ENCODE results near the gene ANKRD26. TPM values are rescaled to one million over a fixed set of nuclear protein-coding genes. Genes with fewer than 3 reads are reported as not detected.

ANKRD26 gene
- total and polyA plus RNA-seq, 2 donors (not counting 3 experiments of a cell fraction or from before 2014, with no cell fraction given) = 1.0 to 9.5 TPM

- no peaks in the 10 kb centered on the region for H3K79me2 ChIP-seq (ENCODE audit: control insufficient read depth, insufficient read depth, low read length)
- no peaks in the 10 kb centered on the region for H3K9me3 ChIP-seq (replicated peaks; ENCODE audit: control insufficient read depth, insufficient read depth, low read length)
- CTCF ChIA-PET = interaction anchor here (1.0 kb wide), 1 partner anchor 13 kb away, joined by 3 read pairs; no protein-coding TSS in a partner anchor
- dilution Hi-C loops (cut with MboI; ENCODE audit: extremely low pct_ligation_motif_present, low sequenced_read_pairs) (no loop called here), intact Hi-C loops (cut with micrococcal nuclease) (loop anchor here (1.0 to 2.0 kb wide), 2 partner anchors 18 to 42 kb away; no protein-coding TSS in a partner anchor)
- DNase-seq (ENCODE audit: low read depth, low spot score) (peak; percentile 73), FAIRE-seq (peak; percentile 35)
- H3K27me3 ChIP-seq (ENCODE audit: control insufficient read depth in 2 of 2, insufficient read depth in 2 of 2, low read length in 2 of 2) = no peaks in the 10 kb centered on the region
- peaks cover 0 to 12% of the 10 kb centered on the region in 2 experiments for H3K36me3 ChIP-seq (ENCODE audit: control insufficient read depth in 2 of 2, extremely low read depth in 1 of 2, insufficient read depth in 2 of 2, low read length in 2 of 2)
- no peaks in the 10 kb centered on the region for H3K9me1 ChIP-seq (replicated peaks; ENCODE audit: control insufficient read depth, extremely low read depth, insufficient read depth, low read length)
- no peak for TF ChIP-seq EZH2 (IDR thresholded peaks at IDR 0.05; ENCODE audit: borderline replicate concordance, low read depth, low read length, severe bottlenecking)
- no peak for TF ChIP-seq POLR2A (IDR thresholded peaks at IDR 0.05; ENCODE audit: low read depth, low read length)
- TF ChIP-seq GATA2 (IDR thresholded peaks at IDR 0.05; ENCODE audit: insufficient read depth, insufficient read length, low read depth, low read length) = no peak
- TF ChIP-seq POLR2AphosphoS5 (IDR thresholded peaks at IDR 0.05; ENCODE audit: insufficient read depth, low read depth, low read length) = no peak
- TF ChIP-seq JUN (IDR thresholded peaks at IDR 0.05; ENCODE audit: borderline replicate concordance, insufficient read depth, insufficient read length, low read depth) = no peak
- no peak for TF ChIP-seq CTCF (IDR thresholded peaks at IDR 0.05; ENCODE audit: extremely low read depth in 1 of 2, insufficient read depth in 1 of 2, low read depth in 1 of 2, low read length in 2 of 2)
- TF ChIP-seq MAX (IDR thresholded peaks at IDR 0.05; ENCODE audit: insufficient read depth, insufficient read length) = no peak
- BruUV-seq (replicated peaks) = no TSS peak
- no peak overlapping the region for H2AFZ ChIP-seq (ENCODE audit: low read depth, low read length)
- H3K27ac ChIP-seq (ENCODE audit: insufficient read depth, low read depth, low read length) = peak overlapping the region; percentile 47
- H4K20me1 ChIP-seq (replicated peaks; ENCODE audit: control insufficient read depth, extremely low read depth, insufficient read depth, low read length) = no peaks in the 10 kb centered on the region
- POLR2A ChIA-PET = no interaction called here
- H3K4me2 ChIP-seq (ENCODE audit: insufficient read depth, low read length) = peak overlapping the region; percentile 0
- no peak overlapping the region for H3K4me3 ChIP-seq (replicated peaks in 1 of 3; ENCODE audit: insufficient read depth in 1 of 3, low read depth in 1 of 3, low read length in 3 of 3)
- peaks cover 4% of the 10 kb centered on the region for H3K4me1 ChIP-seq (ENCODE audit: control insufficient read depth, extremely low read depth, insufficient read depth, low read length)
- H3K9ac ChIP-seq (replicated peaks; ENCODE audit: extremely low read depth, insufficient read depth, low read length) = no peak overlapping the region
Measured at GRCh38 chr10:27041196-27041595, 59.1 kb downstream of the ANKRD26 start.
